ENCODE measurements around the gene SCP2.
"Not testable (repeated sequence)": the region's sequence is repeated elsewhere in the genome, so short reads cannot be mapped to it uniquely, and the experiment has no call there.

- TF ChIP-seq CTCF (IDR thresholded peaks at IDR 0.05; ENCODE audit: low read length); EZH2 (IDR thresholded peaks at IDR 0.05; ENCODE audit: borderline replicate concordance, low read length): not testable (repeated sequence)
Observed at GRCh38 chr1:53006612-53007011, 79.5 kb downstream of the SCP2 start.
